MCF 10A (cell line): ENCODE measurements around the gene GABRG3. TPM values are rescaled to one million over a fixed set of nuclear protein-coding genes. Genes with fewer than 3 reads are reported as not detected.

Source experiments
- Bru-seq: library from RNA; stranded (reverse); fragments of 400-500 nt; gene quantifications from one replicate; lab custom pipeline; 2021; lab: Mats Ljungman, UMichigan
- BruChase-seq, 2 experiments: library from RNA; stranded (reverse); fragments of 400-500 nt; gene quantifications; one replicate each; lab custom pipeline; 2021; lab: Mats Ljungman, UMichigan
- BruUV-seq: library from RNA; stranded (reverse); fragments of 400-500 nt; replicated peaks from 2 replicates; lab custom pipeline; 2021; lab: Mats Ljungman, UMichigan
- CTCF ChIA-PET: fragments of 300-600 bp; sonication (Branson Sonifier 250); formaldehyde crosslinking; extraction: SDS; loops from one replicate; lab custom pipeline; 2021; ENCODE audit warnings: antibody characterized with exemption, inconsistent platforms; lab: Yijun Ruan, JAX
- POLR2A ChIA-PET: fragments of 300-600, 350-650 bp; sonication (Branson Sonifier 250); formaldehyde crosslinking; extraction: SDS; loops from one replicate; lab custom pipeline; 2020; ENCODE audit warnings: antibody characterized with exemption, inconsistent platforms; lab: Yijun Ruan, JAX
- DNase-seq: peaks from one replicate; pipeline ENCODE4 v3.0.0-alpha.2; 2018; ENCODE audit not compliant: unreplicated experiment
- H3K27ac Mint-ChIP-seq: one replicate; pipeline ENCODE4 v1.8.0; 2022; ENCODE audit warnings: mild to moderate bottlenecking, low read depth, mixed read lengths; ENCODE audit not compliant: unreplicated experiment
- H3K27me3 Mint-ChIP-seq: one replicate; pipeline ENCODE4 v1.8.0; 2022; ENCODE audit warnings: mixed read lengths; ENCODE audit not compliant: insufficient read depth, unreplicated experiment
- H3K36me3 Mint-ChIP-seq: one replicate; pipeline ENCODE4 v1.8.0; 2022; ENCODE audit warnings: mild to moderate bottlenecking, moderate library complexity, mixed read lengths; ENCODE audit not compliant: insufficient read depth, unreplicated experiment
- H3K4me1 Mint-ChIP-seq: one replicate; pipeline ENCODE4 v1.8.0; 2022; ENCODE audit warnings: mixed read lengths; ENCODE audit not compliant: insufficient read depth, unreplicated experiment
- H3K4me3 Mint-ChIP-seq: one replicate; pipeline ENCODE4 v1.8.0; 2022; ENCODE audit warnings: mild to moderate bottlenecking, moderate library complexity, mixed read lengths; ENCODE audit not compliant: unreplicated experiment
- H3K9me3 Mint-ChIP-seq: one replicate; pipeline ENCODE4 v1.8.0; 2022; ENCODE audit warnings: mixed read lengths; ENCODE audit not compliant: unreplicated experiment
- intact Hi-C: fragments of 100-400 bp; cut with micrococcal nuclease; formaldehyde crosslinking; loops from 2 replicates; pipeline ENCODE4 v1.14.1; 2022
- long read RNA-seq: library from polyadenylated mRNA; stranded (forward); transcript quantifications from one replicate; pipeline ENCODE4 v2.0.0, GENCODE V29; 2022
- total RNA-seq: library from RNA; stranded (reverse); gene quantifications from 2 replicates; pipeline ENCODE4 v1.2.3, GENCODE V29; 2022
- TF ChIP-seq, protein P1 (sequence below): fragments of 200-600 bp; IDR thresholded peaks from one replicate; pipeline ENCODE4 v1.8.0; 2022; ENCODE audit warnings: antibody characterized with exemption, mild to moderate bottlenecking; ENCODE audit not compliant: unreplicated experiment

The GABRG3 gene
- not detected in 2 replicates for total RNA-seq
- percentile 0 among the genes with signal in this experiment for Bru-seq, nascent RNA
- percentile 0 among the genes with signal in this experiment for BruChase-seq, experiment 1, labeled RNA remaining after a 6-hour chase
- percentile 0 among the genes with signal in this experiment for BruChase-seq, experiment 2, labeled RNA remaining after a 2-hour chase
- long read RNA-seq: 0 reads

DNA sequence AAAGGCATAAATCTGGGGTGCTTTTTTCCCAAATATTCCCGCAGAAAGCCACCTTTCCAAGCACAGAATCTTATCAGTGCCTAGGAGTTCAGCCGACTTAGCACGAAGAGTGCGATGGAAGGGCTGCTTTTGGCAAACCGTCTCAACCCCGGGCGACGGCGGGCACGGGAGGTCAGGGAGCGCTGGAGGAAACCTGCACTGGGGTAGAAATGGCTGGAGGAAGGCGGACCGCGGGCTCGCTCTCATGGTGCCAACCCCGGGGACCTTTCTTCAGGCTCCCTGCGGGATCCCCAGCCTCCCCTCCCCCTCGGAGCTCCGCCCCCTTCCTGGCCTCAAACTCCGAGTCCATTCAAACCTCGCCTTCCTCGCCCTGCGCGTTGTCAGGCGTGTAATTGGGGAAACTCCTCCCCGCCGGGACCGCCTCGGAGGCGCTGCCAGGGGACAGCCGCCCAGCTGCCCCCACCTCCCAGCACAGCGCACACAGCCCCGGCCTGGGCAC lies at the start of gene GABRG3:
GABRG3 (plus strand) TSS at position 470 of the 499 bp plus-strand sequence.
- Mint-ChIP-seq H3K36me3 (no peaks in the 10 kb centered on the region), H3K4me3 (no peak within 1 kb of the TSS), H3K9me3 (peaks cover 9% of the 10 kb centered on the region), H3K27ac (no peak within 1 kb of the TSS), H3K4me1 (no peaks in the 10 kb centered on the region), H3K27me3 (no peaks in the 10 kb centered on the region)
- BruUV-seq: no TSS peak
- no peak for DNase-seq
- intact Hi-C loops: no loop called here
- ChIA-PET CTCF (no interaction called here), POLR2A (no interaction called here)
- TF ChIP-seq, protein P1, sequence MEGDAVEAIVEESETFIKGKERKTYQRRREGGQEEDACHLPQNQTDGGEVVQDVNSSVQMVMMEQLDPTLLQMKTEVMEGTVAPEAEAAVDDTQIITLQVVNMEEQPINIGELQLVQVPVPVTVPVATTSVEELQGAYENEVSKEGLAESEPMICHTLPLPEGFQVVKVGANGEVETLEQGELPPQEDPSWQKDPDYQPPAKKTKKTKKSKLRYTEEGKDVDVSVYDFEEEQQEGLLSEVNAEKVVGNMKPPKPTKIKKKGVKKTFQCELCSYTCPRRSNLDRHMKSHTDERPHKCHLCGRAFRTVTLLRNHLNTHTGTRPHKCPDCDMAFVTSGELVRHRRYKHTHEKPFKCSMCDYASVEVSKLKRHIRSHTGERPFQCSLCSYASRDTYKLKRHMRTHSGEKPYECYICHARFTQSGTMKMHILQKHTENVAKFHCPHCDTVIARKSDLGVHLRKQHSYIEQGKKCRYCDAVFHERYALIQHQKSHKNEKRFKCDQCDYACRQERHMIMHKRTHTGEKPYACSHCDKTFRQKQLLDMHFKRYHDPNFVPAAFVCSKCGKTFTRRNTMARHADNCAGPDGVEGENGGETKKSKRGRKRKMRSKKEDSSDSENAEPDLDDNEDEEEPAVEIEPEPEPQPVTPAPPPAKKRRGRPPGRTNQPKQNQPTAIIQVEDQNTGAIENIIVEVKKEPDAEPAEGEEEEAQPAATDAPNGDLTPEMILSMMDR: no peak

DNA sequence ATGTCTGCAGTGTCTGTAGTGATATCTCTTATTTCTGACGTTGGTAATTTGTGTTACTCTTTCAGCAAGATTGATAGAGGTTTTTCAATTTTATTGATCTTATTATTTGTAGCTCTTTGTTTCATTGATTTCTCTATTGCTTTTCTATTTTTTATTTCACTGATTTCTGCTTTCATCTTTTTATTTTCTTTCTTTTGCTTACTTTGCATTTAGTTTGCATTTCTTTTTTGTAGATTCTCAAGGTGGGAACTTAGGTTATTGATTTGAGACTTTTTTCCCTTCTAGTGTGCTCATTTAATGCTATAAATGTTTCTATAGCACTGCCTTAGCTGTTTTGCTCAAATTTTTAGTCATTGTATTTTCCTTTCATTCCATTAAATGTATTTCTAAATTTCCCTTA lies 49.5 kb upstream of the GABRG3 start:
- H3K27me3 Mint-ChIP-seq: no peaks in the 10 kb centered on the region
- H3K27ac Mint-ChIP-seq: no peak overlapping the region
- no peaks in the 10 kb centered on the region for H3K36me3 Mint-ChIP-seq
- ChIA-PET CTCF (no interaction called here), POLR2A (no interaction called here)
- H3K4me1 Mint-ChIP-seq: no peaks in the 10 kb centered on the region
- peaks cover 10% of the 10 kb centered on the region for H3K9me3 Mint-ChIP-seq
- intact Hi-C loops: no loop called here
- no peak for DNase-seq
- no TSS peak for BruUV-seq
- TF ChIP-seq, protein P1: no peak
- H3K4me3 Mint-ChIP-seq: no peak overlapping the region

DNA sequence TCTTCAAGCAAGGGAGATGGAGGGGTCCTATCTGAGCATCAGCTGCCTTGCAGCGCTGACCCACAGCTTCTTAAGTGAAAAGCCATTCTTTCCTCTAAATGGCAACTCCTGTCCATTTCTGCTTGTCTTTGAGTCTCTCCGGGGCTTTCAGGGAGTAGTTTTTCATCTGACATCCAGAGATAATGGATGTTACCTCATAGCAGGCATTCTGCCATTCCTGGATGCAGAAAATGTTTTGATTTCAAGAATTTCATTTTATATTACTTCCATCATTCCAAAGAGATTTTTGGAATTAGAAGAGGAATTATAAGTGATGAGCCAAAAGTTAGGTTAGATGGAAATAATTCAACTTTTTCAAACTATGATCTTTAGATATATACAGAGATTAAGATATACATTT lies 44.9 kb upstream of the GABRG3 start:
- Mint-ChIP-seq H3K36me3 (no peaks in the 10 kb centered on the region), H3K9me3 (peaks cover 19% of the 10 kb centered on the region), H3K27me3 (no peaks in the 10 kb centered on the region), H3K27ac (no peak overlapping the region), H3K4me1 (no peaks in the 10 kb centered on the region), H3K4me3 (no peak overlapping the region)
- CTCF ChIA-PET: no interaction called here
- no peak for DNase-seq
- BruUV-seq: no TSS peak
- intact Hi-C loops: no loop called here
- POLR2A ChIA-PET: no interaction called here
- TF ChIP-seq, protein P1: no peak

DNA sequence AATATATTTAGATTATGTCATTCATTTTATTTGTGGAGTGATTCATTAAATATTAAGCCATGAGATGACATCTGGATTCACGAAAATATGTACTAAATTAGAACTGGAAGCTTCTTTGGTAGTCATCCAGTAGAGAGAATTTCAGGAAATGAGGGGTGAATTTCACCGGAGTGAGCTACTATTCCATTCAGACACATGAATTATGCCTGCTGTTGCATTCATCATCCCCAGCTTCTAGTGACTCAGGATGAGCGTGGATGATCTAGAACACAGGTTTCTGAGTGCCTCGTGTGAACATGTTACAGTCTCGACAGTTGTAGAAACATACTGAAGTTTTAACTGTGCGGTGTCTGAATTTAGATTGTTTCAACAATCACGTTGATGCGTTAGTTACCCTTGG lies 42.9 kb upstream of the GABRG3 start:
- intact Hi-C loops: no loop called here
- Mint-ChIP-seq H3K27me3 (no peaks in the 10 kb centered on the region), H3K27ac (no peak overlapping the region), H3K36me3 (peaks cover 4% of the 10 kb centered on the region), H3K4me3 (no peak overlapping the region), H3K9me3 (peaks cover 31% of the 10 kb centered on the region), H3K4me1 (no peaks in the 10 kb centered on the region)
- POLR2A ChIA-PET: no interaction called here
- CTCF ChIA-PET: interaction anchor here (1.1 kb wide), 1 partner anchor 9 kb away, joined by 5 read pairs; no protein-coding TSS in a partner anchor
- TF ChIP-seq, protein P1: no peak
- BruUV-seq: no TSS peak
- no peak for DNase-seq
